Measurements from ENCODE around the gene PKP4.

PKP4 gene

DNA sequence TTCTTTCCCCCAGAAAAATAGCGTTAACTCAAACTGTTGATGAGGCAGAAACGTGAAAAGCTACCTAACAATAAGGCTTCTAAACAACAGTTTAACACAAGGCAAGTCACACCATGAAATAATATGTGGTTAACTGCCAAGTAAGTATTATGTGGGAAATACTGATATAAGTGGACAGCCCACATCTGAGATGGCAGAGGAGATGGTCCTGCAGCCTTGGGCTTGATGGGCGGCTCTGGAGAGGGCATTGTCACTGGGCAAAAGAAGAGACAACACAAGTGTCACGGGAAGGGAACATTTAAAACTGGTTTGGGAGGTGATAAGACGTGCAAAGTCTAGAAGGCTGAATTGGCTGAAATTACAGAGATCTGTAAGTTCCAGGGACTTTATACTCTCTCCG, 147.2 kb downstream of the PKP4 start:
- DNase-seq: no peak

GRCh38 chr2:158610059-158610458, 153.3 kb downstream of the PKP4 start:
- no peak for DNase-seq

DNA sequence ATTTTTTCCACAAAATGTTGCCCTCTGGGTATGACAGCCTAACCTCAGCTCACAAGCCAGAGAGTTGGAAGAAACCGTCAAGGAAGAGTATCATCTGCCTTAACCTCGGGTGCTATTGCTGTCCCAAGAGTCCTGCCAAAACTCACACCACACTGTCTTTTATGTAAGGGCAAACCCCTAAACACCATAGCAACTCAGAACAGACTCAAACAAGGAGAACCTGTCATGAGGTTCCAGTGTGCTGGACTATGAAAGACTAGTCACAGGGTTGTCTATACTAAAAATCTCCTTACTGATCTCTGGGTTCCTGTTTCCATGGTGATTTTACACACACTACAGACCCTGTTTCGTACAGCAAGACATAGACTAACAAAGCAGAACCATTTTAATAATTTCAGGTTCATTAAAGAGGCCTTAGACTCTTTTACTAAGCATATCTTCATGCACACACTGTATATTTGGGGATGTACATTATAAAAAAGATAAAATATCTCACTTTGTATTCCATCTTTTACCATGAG, 159.8 kb downstream of the PKP4 start:
- no peak for DNase-seq

DNA sequence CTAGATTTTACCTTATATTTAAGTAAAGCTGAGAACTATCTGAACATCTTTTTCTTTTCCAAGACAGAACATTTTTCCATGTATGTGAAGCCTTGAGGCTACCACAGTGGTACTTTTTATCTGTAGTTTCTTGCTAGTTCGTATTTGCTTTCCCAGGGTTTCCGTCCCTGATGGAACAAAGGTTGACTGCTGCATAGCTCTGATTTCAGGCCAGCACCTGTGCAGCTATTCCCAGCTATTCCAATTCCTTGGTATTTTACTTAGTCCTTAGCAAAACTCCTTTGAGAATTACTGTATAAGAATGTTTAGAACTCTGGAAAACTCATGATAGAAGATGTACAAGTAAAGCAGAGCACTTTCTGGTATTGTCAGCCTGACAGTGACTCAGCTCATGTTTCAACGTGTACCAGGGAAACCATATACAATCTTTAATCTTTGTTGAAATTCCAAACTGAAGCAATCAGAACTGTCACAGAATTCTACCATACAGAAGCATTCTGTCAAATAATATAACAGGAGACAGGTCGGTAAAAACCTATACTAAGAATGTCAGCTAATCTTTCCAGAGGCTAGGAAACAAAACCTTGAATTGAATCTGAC, 162.2 kb downstream of the PKP4 start:
- no peak for DNase-seq

DNA sequence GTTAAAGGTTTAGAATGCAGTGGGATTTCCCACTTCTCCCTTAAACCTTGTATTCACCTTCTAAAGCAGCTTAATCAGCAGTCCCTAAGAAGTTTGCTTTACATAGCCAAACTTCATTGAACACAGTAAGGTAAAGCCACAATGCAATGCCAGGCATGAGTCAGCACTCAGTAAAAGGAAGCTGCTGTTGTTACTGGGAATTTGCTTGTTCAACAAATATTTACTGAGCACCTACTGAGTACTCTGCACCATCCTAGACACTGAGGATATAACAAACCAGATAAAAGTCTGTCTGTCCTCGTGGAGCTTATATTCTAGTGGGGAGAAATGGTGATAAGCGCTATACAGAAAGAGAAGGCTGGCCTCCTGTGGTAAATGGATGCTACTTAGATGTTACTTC, 162.7 kb downstream of the PKP4 start:
- no peak for DNase-seq

- no peak for DNase-seq
These were observed 163.9 kb downstream of the PKP4 start for GRCh38 chr2:158620656-158621055.

GRCh38 chr2:158624071-158624667, 167.4 kb downstream of the PKP4 start:
- DNase-seq: no peak

DNA sequence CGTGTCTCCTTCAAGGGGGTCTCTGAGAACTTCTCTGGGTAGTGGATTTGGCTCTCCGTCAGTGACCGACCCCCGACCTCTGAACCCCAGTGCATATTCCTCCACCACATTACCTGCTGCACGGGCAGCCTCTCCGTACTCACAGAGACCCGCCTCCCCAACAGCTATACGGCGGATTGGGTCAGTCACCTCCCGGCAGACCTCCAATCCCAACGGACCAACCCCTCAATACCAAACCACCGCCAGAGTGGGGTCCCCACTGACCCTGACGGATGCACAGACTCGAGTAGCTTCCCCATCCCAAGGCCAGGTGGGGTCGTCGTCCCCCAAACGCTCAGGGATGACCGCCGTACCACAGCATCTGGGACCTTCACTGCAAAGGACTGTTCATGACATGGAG, 168.2 kb downstream of the PKP4 start:
- no peak for DNase-seq

- no peak for DNase-seq
These were observed 172.4 kb downstream of the PKP4 start for GRCh38 chr2:158629116-158629515.

DNA sequence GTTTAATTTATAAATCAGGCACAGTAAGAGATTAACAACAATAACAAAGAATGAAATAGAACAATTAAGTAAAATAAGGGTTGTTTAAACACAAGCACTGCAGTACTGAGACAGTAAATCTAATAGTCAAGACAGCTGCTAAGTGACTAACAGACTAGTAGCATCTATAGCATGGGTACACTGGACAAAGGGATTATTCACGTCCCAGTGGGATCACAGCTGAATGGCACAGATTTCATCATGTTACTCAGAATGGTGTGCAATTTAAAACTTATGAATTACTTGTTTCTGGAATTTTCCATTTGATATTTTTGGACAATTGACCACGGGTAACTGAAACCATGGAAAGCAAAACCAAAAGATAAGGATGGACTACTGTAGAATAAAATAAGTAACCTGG, 176.5 kb downstream of the PKP4 start:
- DNase-seq: no peak

- DNase-seq: no peak
These were observed 177.9 kb downstream of the PKP4 start for GRCh38 chr2:158634627-158635026.

GRCh38 chr2:158635961-158636601, 179.3 kb downstream of the PKP4 start:
- DNase-seq: no peak

DNA sequence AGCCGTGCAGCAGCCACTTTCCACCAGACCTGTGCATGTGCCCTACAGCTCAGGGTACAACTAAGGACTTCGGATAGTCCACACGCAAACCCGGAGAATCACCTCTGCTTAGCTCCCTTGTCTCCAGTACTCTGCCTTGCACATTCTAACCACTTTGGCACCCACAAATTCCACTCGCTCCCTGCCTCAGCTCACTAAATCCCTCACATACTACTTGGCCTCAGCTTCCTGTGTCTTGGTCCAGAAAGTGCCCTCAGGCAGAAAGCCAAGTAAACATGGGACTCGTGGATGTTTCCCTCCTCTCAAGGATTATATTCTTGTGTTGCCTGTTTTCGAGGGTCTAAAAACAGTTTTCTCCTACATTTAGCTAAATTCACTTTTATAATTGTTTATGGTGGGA, 180.6 kb downstream of the PKP4 start:
- DNase-seq: no peak

- DNase-seq: no peak
These were observed 187.4 kb downstream of the PKP4 start for GRCh38 chr2:158644139-158644538.

- no peak for DNase-seq
These were observed 188.5 kb downstream of the PKP4 start for GRCh38 chr2:158645299-158645698.

GRCh38 chr2:158647436-158648231, 190.9 kb downstream of the PKP4 start:
- no peak for DNase-seq

DNA sequence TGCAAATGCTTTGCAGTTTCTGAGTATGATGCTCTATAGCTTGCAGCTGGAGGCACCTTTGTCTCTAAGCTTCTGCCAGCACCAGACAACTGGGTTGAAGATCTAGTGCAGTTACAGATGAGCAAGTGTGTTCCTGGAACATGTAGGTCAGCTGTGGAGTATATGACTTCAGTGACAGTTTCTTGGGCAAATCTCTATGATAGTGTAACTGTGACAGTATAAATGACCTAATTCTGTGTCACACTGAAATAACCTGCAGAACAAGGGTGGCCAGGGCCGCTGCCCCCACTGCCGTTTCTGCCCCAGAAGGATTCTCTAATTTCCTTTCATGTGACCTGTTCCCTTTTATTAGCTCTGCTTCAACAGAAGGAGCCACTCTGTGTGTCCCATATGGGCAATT, 193.1 kb downstream of the PKP4 start:
- DNase-seq: no peak

DNA sequence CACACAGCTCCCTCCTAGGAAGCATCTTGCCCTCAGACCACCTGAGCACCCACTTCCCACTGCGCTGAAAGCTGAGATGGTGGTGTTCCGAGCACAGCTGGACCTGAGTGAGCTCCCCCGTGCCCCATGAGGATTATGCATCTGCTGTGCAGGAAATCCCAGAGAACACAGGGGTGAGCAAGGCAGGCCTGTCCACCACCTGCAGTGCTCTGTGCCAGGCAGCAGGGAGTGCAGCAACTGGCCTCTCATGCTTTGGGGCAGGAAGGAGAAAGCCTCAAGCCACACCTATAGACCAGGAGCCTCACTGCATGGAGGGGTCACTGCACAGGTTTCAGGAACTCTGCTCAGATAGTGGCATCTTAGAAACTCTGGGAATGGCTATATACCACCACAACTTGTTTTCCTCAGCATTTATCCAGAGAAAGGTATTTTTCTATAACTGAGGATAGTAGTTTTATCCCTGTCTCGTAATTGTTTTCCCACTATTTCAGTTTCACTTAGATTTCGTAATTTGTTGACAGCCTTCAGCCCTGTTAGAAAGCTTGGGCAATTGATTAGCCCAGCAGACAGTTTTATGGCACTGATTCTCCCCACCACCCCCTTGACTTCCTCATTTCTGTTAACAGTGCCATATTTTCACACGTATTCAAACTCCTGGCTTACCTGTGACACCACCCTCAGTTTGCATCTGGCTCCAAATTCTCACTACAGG, 194.1 kb downstream of the PKP4 start:
- DNase-seq: no peak

DNA sequence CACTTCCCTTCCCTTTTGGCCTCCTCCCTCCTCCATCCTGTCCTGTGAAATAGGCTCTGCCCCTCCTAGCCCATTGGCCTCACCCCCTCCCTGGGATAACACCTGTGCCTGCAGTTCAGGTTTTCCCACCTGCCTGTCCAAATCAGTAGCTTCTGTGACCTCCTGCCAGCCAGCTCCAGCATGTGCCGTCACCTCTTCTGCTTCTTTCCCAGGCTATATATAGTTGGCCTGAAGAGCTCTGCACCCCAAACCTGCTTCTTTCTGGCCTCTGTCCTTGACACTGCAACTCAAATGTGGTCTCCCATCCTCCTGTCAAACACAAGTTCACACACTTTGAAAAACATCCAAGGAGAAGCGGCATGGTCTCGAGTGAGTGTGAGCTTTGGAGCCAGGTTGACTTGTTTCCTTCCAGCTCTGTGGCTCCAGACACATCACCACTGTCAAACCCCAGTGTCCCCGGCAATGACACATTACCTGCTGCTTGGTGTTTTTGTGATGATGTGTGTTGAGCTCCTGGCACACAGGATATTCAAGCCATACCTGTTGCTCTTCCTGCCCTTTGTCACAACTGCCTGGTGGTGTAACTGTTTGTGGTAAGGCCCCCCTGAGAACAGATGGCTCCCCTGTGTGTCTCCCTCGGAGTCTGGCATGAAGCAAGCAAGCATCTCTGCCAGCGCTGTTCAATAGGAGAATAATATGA, 194.8 kb downstream of the PKP4 start:
- DNase-seq: no peak

GRCh38 chr2:158655628-158656027, 198.9 kb downstream of the PKP4 start:
- DNase-seq: no peak

GRCh38 chr2:158656492-158657229, 199.9 kb downstream of the PKP4 start:
- DNase-seq: no peak

DNA sequence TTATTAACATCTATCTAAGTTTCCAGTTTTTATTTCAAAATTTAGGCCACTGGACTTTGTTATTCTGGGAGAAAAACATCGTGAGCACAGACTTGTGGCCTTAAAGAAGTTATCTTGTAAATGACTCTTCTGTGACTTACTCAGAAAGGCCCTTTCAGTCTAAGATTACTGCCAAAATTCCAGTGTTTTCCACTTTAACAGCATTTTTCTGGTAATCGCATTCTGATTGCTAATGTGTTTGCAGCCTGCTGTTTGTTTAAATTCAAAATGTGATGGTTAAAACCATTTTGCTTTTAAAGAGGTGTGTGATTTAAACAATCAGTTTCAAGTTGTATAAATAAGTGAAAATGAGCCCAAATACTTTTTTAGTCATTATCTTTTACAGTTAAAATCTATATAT, 201.6 kb downstream of the PKP4 start:
- no peak for DNase-seq
